NCI-H1105 (cell line): ENCODE data around the gene ZBTB16.

Experiments
- DNase-seq: peaks from one replicate; lab custom pipeline; 2025; lab: John Stamatoyannopoulos, UW

ZBTB16 gene

GRCh38 chr11:114211444-114212121 is 152.1 kb downstream of the ZBTB16 start:
- no peak for DNase-seq

GRCh38 chr11:114213622-114214021 is 154.1 kb downstream of the ZBTB16 start:
- DNase-seq: no peak

GRCh38 chr11:114215428-114215827 is 155.9 kb downstream of the ZBTB16 start:
- no peak for DNase-seq

- no peak for DNase-seq
Observed at GRCh38 chr11:114215871-114216795, 156.6 kb downstream of the ZBTB16 start.

GRCh38 chr11:114216796-114217180 is 157.3 kb downstream of the ZBTB16 start:
- DNase-seq: no peak

GRCh38 chr11:114218508-114218907 is 159.0 kb downstream of the ZBTB16 start:
- no peak for DNase-seq

GRCh38 chr11:114219559-114220349 is 160.2 kb downstream of the ZBTB16 start:
- DNase-seq: no peak

GRCh38 chr11:114221037-114221436 is 161.5 kb downstream of the ZBTB16 start:
- DNase-seq: no peak

- DNase-seq: no peak
Observed at GRCh38 chr11:114225661-114226060, 166.2 kb downstream of the ZBTB16 start.

- no peak for DNase-seq
Observed at GRCh38 chr11:114226356-114226755, 166.8 kb downstream of the ZBTB16 start.

GRCh38 chr11:114228435-114229411 is 169.2 kb downstream of the ZBTB16 start:
- no peak for DNase-seq

- no peak for DNase-seq
Observed at GRCh38 chr11:114230031-114230704, 170.7 kb downstream of the ZBTB16 start.

- DNase-seq: no peak
Observed at GRCh38 chr11:114232400-114233059, 173.0 kb downstream of the ZBTB16 start.

GRCh38 chr11:114233755-114234154 is 174.2 kb downstream of the ZBTB16 start:
- DNase-seq: no peak

GRCh38 chr11:114236829-114237228 is 177.3 kb downstream of the ZBTB16 start:
- DNase-seq: no peak

GRCh38 chr11:114237321-114238280 is 178.1 kb downstream of the ZBTB16 start:
- no peak for DNase-seq

- no peak for DNase-seq
Observed at GRCh38 chr11:114239753-114240161, 180.2 kb downstream of the ZBTB16 start.

- no peak for DNase-seq
Observed at GRCh38 chr11:114242032-114242431, 182.5 kb downstream of the ZBTB16 start.
